ENCODE data around the gene SYT2. TPM values are rescaled to one million over a fixed set of nuclear protein-coding genes. Genes with fewer than 3 reads are reported as not detected.
"Not testable (repeated sequence)": the region's sequence is repeated elsewhere in the genome, so short reads cannot be mapped to it uniquely, and the experiment has no call there.

SYT2 gene
- total RNA-seq, 4 donors from 2014 or later = under 0.01 TPM; not detected in 3

GRCh38 chr1:202625416-202626360 is 84.6 kb downstream of the SYT2 start:
- no peak overlapping the region for H3K27ac ChIP-seq
- no peak overlapping the region for H3K4me3 ChIP-seq
- peaks cover 0 to 17% (median 3%) of the 10 kb centered on the region in 4 donors for H3K4me1 ChIP-seq
- 29 to 77% methylated on average over 12 to 28 of the region's 28 CpGs for WGBS, 2 donors
- TF ChIP-seq EP300 (IDR thresholded peaks at IDR 0.05) (no peak), POLR2A (IDR thresholded peaks at IDR 0.05) (no peak), CTCF (IDR thresholded peaks at IDR 0.05) (peak; percentile 59 to 72 (median 65))
- no peaks in the 10 kb centered on the region for H3K36me3 ChIP-seq
- peak; percentile 23 to 25 for DNase-seq (ENCODE audit: low spot score in 2 of 2)
- H3K9me3 ChIP-seq = no peaks in the 10 kb centered on the region
- H3K27me3 ChIP-seq = peaks cover 0 to 11% of the 10 kb centered on the region in 2 donors

GRCh38 chr1:202624781-202625108 is 85.5 kb downstream of the SYT2 start:
- 88 to 97% methylated on average over 1 of the region's 1 CpG for WGBS, 2 donors
- Histone ChIP-seq H3K27ac (no peak overlapping the region), H3K27me3 (peaks cover 0 to 1% of the 10 kb centered on the region in 2 donors), H3K36me3 (no peaks in the 10 kb centered on the region), H3K4me1 (peaks cover 0 to 17% (median 3%) of the 10 kb centered on the region in 4 donors), H3K9me3 (no peaks in the 10 kb centered on the region), H3K4me3 (no peak overlapping the region)
- DNase-seq (ENCODE audit: low spot score in 2 of 2) = no peak
- TF ChIP-seq EP300 (IDR thresholded peaks at IDR 0.05) (no peak), POLR2A (IDR thresholded peaks at IDR 0.05) (no peak), CTCF (IDR thresholded peaks at IDR 0.05) (no peak)

DNA sequence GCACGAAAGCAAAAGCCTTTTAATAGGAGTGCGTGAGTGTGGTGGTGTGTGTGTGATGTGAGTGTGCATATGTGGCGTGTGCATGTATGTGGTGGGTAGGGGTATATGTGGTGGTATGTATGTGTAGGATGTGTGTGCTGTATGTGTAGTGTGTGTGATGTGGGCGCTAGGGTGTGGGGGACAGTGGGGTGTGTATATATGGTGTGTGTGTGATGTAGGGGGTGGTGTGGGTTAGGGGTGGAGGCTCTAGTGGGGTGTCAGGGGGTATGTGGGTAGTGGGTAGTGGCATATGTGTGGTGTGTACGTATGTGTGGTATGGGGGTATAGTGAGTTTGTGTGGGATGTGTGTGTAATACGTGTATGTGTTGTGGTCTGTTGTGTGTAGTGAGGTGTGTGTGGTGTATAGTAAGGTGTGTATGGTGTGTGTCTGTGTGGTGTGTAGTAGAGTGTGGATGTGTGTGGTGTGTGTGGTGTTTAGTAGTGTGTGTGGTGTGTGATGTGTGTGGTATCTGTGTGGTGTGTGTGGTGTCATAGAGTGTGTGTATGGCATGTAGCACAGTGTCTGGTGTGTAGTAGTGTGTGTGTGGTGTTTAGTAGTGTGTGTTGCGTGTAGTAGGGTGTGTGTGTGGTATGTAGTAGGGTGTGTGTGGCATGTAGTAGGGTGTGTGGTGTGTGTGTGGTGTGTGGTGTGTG is 86.0 kb downstream of the SYT2 start:
- Histone ChIP-seq H3K9me3 (no peaks in the 10 kb centered on the region), H3K4me3 (no peak overlapping the region), H3K27ac (no peak overlapping the region), H3K4me1 (peaks cover 0 to 17% (median 3%) of the 10 kb centered on the region in 4 donors), H3K36me3 (no peaks in the 10 kb centered on the region), H3K27me3 (no peaks in the 10 kb centered on the region)
- no peak for DNase-seq (ENCODE audit: low spot score in 2 of 2)
- no peak for TF ChIP-seq POLR2A (IDR thresholded peaks at IDR 0.05)
- TF ChIP-seq CTCF (IDR thresholded peaks at IDR 0.05) = no peak
- TF ChIP-seq EP300 (IDR thresholded peaks at IDR 0.05) = no peak
- 64 to 81% methylated on average over 7 of the region's 7 CpGs for WGBS, 2 donors

DNA sequence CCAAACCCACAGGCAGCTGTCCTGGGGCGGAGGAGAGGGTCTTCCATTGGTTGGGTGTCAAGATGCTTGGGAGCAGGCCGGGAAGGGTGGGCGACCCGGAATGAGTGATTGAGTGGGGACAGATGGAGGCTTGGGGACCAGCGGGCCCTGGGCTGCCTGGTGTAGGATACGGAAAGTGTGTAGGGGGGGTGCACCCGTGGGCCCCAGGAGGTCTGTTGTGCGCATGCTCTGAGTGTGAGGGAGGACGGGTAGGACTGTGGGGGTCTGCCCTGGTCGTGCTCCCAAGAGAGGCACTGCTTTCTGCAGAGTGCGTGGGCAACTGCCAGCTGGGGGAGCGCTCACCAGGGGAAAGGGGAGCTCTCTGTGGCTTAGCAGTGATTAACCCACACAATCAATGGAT is 86.8 kb downstream of the SYT2 start:
- not testable (repeated sequence) for H3K4me3 ChIP-seq; H3K36me3 ChIP-seq; H3K27me3 ChIP-seq; H3K9me3 ChIP-seq; H3K27ac ChIP-seq; DNase-seq (ENCODE audit: low spot score in 2 of 2)
- WGBS, 2 donors = 49 to 53% methylated on average over 12 of the region's 12 CpGs
- peaks cover 0 to 19% (median 0%) of the 10 kb centered on the region in 4 donors for H3K4me1 ChIP-seq

DNA sequence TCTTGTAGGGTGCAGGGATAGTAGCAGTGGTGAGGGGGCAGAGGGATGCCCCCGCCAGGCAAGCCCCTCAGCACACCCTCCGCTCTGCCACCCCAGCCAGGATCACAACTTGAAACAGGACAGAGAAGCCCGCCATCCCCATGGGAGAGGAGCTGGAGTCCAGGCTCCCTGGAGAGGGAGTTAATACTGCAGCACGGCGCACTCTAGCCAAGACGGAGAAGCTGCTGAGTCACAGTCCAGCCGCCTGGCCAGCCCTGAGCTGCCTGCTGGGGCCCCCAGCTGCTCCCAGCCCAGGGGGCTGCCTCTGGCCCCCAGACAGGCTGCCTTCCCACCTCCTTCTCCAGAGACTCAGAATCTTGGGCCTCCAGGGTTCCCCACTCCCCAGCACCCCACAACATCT is 87.2 kb downstream of the SYT2 start:
- Histone ChIP-seq H3K4me1 (peaks cover 0 to 20% (median 0%) of the 10 kb centered on the region in 4 donors), H3K9me3 (no peaks in the 10 kb centered on the region), H3K4me3 (no peak overlapping the region), H3K27me3 (no peaks in the 10 kb centered on the region), H3K27ac (no peak overlapping the region), H3K36me3 (no peaks in the 10 kb centered on the region)
- 54% methylated on average over 7 of the region's 7 CpGs for WGBS, 2 donors
- TF ChIP-seq CTCF (IDR thresholded peaks at IDR 0.05) (no peak), EP300 (IDR thresholded peaks at IDR 0.05) (no peak)
- DNase-seq (ENCODE audit: low spot score in 2 of 2) = no peak
